Hepatocyte (in vitro differentiated cells): ENCODE data around the gene ADAM33. TPM values are rescaled to one million over a fixed set of nuclear protein-coding genes. Genes with fewer than 3 reads are reported as not detected.

Experiments used
- DNase-seq: peaks from one replicate; pipeline ENCODE4 v3.0.0-alpha.2; 2016; ENCODE audit warnings: low spot score
- H2AFZ ChIP-seq: fragments of 200-600 bp; sonication (generic); 2 replicates; pipeline ENCODE4 v1.6.0; 2016; ENCODE audit warnings: antibody characterized with exemption, mild to moderate bottlenecking
- H3K27ac ChIP-seq: fragments of 200-600 bp; sonication (generic); 2 replicates; pipeline ENCODE4 v1.5.1; 2016; ENCODE audit warnings: mild to moderate bottlenecking
- H3K27me3 ChIP-seq: fragments of 200-600 bp; sonication (generic); 2 replicates; pipeline ENCODE4 v1.6.1; 2016
- H3K36me3 ChIP-seq: fragments of 200-600 bp; sonication (generic); replicated peaks from 2 replicates; pipeline ENCODE4 v1.5.1; 2016; ENCODE audit warnings: low read depth; ENCODE audit not compliant: insufficient read depth
- H3K4me1 ChIP-seq: fragments of 200-600 bp; sonication (generic); 2 replicates; pipeline ENCODE4 v1.5.1; 2016; ENCODE audit warnings: mild to moderate bottlenecking, moderate library complexity; ENCODE audit not compliant: insufficient read depth
- H3K4me2 ChIP-seq: fragments of 200-600 bp; sonication (generic); 2 replicates; pipeline ENCODE4 v1.6.0; 2016
- H3K4me3 ChIP-seq: fragments of 200-600 bp; sonication (generic); 2 replicates; pipeline ENCODE4 v1.5.1; 2016; ENCODE audit warnings: mild to moderate bottlenecking
- H3K79me2 ChIP-seq: fragments of 200-600 bp; sonication (generic); 2 replicates; pipeline ENCODE4 v1.6.0; 2017; ENCODE audit warnings: mild to moderate bottlenecking
- H3K9me2 ChIP-seq: fragments of 200-600 bp; sonication (generic); replicated peaks from 2 replicates; pipeline ENCODE4 v1.6.0; 2017; ENCODE audit warnings: mild to moderate bottlenecking; ENCODE audit not compliant: insufficient read depth
- H3K9me3 ChIP-seq: fragments of 200-600 bp; sonication (generic); 2 replicates; pipeline ENCODE4 v1.5.1; 2016; ENCODE audit warnings: low read depth, mild to moderate bottlenecking
- H4K20me1 ChIP-seq: fragments of 200-600 bp; sonication (generic); 2 replicates; pipeline ENCODE4 v1.6.0; 2016; ENCODE audit warnings: mild to moderate bottlenecking; ENCODE audit not compliant: insufficient read depth, poor library complexity, severe bottlenecking
- CTCF ChIP-seq: fragments of 200-600 bp; sonication (generic); IDR thresholded peaks from 2 replicates; pipeline ENCODE4 v1.5.1; 2016; ENCODE audit warnings: antibody characterized with exemption, mild to moderate bottlenecking; ENCODE audit not compliant: poor library complexity
- EZH2 ChIP-seq: fragments of 200-600 bp; sonication (generic); IDR thresholded peaks from 2 replicates; pipeline ENCODE4 v1.6.1; 2016; ENCODE audit warnings: antibody characterized with exemption, mild to moderate bottlenecking, borderline replicate concordance
- EZH2phosphoT487 ChIP-seq: fragments of 200-600 bp; sonication (generic); IDR thresholded peaks from one replicate; pipeline ENCODE4 v1.6.1; 2018; ENCODE audit warnings: antibody characterized with exemption, mild to moderate bottlenecking, low read depth, moderate library complexity; ENCODE audit not compliant: unreplicated experiment, severe bottlenecking
- WGBS: methylation state at CpG from one replicate; pipeline ENCODE4 v1.1.6; 2016; ENCODE audit warnings: low lambda C conversion rate; ENCODE audit errors: missing lambda C conversion rate; 5-methylcytosine and 5-hydroxymethylcytosine counted together
- polyA plus RNA-seq: library from polyadenylated mRNA; unstranded; fragments of >200 nt; fragmentation: Nextera tagmentation; extraction: Ambion mirVana; gene quantifications from 2 replicates; pipeline ENCODE4 v1.2.1, GENCODE V29; 2016
- total RNA-seq: library from RNA; depleted of rRNA; stranded (reverse); fragments of >200 nt; gene quantifications from 2 replicates; pipeline ENCODE4 v1.2.3, GENCODE V29; 2014

Gene ADAM33
- total and polyA plus RNA-seq, 2 experiments from 2014 or later, result 18.9 to 41.6 TPM

GRCh38 chr20:3681352-3681930, 369 bp downstream of the ADAM33 start:
- no peak for DNase-seq
- no peaks in the 10 kb centered on the region for H3K9me2 ChIP-seq
- H3K27ac ChIP-seq, result peak overlapping the region; percentile 46
- 19% methylated on average over 21 of the region's 32 CpGs for WGBS
- no peaks in the 10 kb centered on the region for H4K20me1 ChIP-seq
- no peaks in the 10 kb centered on the region for H3K79me2 ChIP-seq
- no peaks in the 10 kb centered on the region for H3K36me3 ChIP-seq
- peak overlapping the region; percentile 90 for H3K4me2 ChIP-seq
- H3K27me3 ChIP-seq, result peaks cover 16% of the 10 kb centered on the region
- H3K4me3 ChIP-seq, result peak overlapping the region; percentile 33
- H3K4me1 ChIP-seq, result peaks cover 45% of the 10 kb centered on the region
- TF ChIP-seq EZH2 (no peak), EZH2phosphoT487 (no peak), CTCF (no peak)
- peak overlapping the region; percentile 63 for H2AFZ ChIP-seq
- H3K9me3 ChIP-seq, result no peaks in the 10 kb centered on the region

- Histone ChIP-seq H3K4me3 (no peak overlapping the region), H3K4me2 (peak overlapping the region; percentile 90)
- 67% methylated on average over 13 of the region's 15 CpGs for WGBS
Measured at GRCh38 chr20:3680701-3681351, 984 bp downstream of the ADAM33 start.

GRCh38 chr20:3679749-3680700, 1.8 kb downstream of the ADAM33 start:
- H3K4me2 ChIP-seq, result peak overlapping the region; percentile 90
- no peaks in the 10 kb centered on the region for H3K79me2 ChIP-seq
- TF ChIP-seq EZH2 (no peak), EZH2phosphoT487 (no peak), CTCF (no peak)
- H3K4me1 ChIP-seq, result peaks cover 45% of the 10 kb centered on the region
- H3K27me3 ChIP-seq, result peaks cover 18% of the 10 kb centered on the region
- H4K20me1 ChIP-seq, result no peaks in the 10 kb centered on the region
- H3K9me3 ChIP-seq, result no peaks in the 10 kb centered on the region
- peak; percentile 48 for DNase-seq
- no peaks in the 10 kb centered on the region for H3K36me3 ChIP-seq
- H2AFZ ChIP-seq, result no peak overlapping the region
- no peak overlapping the region for H3K4me3 ChIP-seq
- 66% methylated on average over 18 of the region's 18 CpGs for WGBS
- H3K9me2 ChIP-seq, result no peaks in the 10 kb centered on the region
- peak overlapping the region; percentile 70 for H3K27ac ChIP-seq

More at GRCh38 chr20:3680701-3681351, 984 bp downstream of the ADAM33 start:
- no peaks in the 10 kb centered on the region for H3K79me2 ChIP-seq
- H3K27me3 ChIP-seq, result peaks cover 16% of the 10 kb centered on the region
- TF ChIP-seq CTCF (no peak), EZH2phosphoT487 (no peak), EZH2 (no peak)
- no peaks in the 10 kb centered on the region for H4K20me1 ChIP-seq
- H2AFZ ChIP-seq, result no peak overlapping the region
- no peak for DNase-seq
- H3K36me3 ChIP-seq, result no peaks in the 10 kb centered on the region
- no peaks in the 10 kb centered on the region for H3K9me3 ChIP-seq
- H3K27ac ChIP-seq, result peak overlapping the region; percentile 70
- H3K9me2 ChIP-seq, result no peaks in the 10 kb centered on the region
- peaks cover 45% of the 10 kb centered on the region for H3K4me1 ChIP-seq
